ENCODE measurements around the gene LRMDA.
"Not testable (repeated sequence)": the region's sequence is repeated elsewhere in the genome, so short reads cannot be mapped to it uniquely, and the experiment has no call there.

The LRMDA gene

DNA sequence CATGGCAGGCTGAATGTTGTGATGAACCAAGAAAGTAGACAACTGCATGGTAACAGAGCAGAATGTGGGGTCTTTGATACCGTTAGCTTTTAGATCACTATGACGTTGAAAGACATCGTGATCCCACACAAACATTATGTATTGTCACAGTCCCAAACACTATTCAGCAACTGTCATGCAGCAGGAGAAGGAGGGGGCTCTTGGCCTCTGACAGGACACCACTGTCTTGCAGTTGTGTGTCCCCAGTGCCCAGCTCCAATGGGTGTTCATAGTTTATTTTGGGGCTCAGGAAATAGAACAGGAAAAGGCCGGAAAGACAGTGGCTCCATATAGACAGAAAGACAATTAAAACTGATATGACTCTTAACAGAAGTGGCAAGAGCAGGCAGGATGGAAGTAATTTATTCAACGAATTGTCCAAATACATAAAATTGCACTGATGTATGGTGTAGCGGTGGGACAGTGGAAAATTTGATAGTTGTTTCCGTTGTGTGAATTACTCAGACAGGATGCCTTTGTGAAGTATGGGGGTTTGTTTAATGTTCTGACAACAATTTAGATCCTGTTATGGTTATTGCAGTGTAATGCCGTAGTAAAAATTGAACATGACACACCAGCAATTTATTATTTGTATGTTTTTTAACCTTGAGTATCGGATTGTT lies 292.0 kb downstream of the LRMDA start:
- no peak for DNase-seq

GRCh38 chr10:75724047-75724446 lies 292.6 kb downstream of the LRMDA start:
- DNase-seq, result no peak

DNA sequence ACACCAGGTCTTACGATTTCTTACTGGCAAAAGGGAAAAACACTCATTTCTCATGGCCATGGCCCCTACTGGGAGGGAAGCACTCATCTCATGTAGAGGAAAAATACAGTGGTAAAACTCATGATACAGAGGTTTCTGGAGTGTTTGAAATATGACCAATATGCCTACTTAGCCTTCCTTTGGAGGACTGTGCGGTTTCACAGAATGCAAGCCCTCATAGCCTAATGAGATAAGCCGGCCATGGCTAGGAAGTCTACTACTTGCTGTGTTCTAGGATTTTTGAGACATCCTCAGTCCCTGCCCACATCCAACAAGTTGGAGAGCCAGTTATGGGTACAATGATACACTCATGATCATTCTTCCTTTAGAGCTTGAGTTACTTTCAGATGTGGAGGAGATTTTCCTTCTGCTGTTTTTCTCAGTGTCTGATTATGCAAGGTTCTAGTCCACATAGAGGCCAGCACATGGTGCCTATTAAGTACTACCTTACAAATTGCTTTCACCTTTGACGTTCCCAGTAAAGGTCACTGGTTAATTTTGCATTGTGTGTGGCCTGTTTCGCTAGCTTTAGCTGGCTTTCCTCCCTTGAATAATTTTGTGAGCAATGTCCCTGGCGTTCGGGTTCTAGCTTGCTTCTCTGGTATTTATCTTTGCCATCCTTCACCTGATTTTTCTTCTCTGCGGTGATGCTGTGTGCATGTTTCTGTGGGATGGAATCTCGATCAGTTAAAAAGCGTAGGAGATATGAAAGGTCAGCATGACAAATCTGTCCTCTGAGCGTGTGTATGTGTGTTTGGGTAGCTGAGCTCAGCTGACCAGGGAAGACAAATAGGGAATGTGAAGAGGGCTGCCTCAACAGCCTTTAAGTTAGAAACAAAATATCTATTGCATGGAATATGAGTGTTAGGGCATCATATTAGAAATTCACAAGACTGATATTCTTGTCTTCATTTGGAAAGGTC lies 295.4 kb downstream of the LRMDA start:
- no peak for DNase-seq

DNA sequence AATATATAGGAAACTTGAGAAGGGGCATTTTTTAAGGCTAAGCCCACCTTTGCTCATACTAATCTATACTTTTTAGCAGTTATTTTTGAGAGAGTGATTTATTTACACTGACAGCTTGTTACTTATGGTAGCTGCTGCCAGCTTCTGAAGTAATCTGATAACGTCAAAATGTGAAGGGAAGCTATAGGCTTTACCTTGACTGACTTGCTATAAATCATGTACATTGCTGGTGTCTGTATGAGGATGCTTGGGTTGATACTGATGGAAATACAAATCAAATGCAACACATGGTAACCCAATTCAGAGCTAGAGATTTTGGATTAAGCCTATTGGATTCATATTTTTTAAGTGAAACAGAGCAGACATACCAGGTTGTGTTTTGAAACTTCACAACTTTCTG lies 299.4 kb downstream of the LRMDA start:
- no peak for DNase-seq

DNA sequence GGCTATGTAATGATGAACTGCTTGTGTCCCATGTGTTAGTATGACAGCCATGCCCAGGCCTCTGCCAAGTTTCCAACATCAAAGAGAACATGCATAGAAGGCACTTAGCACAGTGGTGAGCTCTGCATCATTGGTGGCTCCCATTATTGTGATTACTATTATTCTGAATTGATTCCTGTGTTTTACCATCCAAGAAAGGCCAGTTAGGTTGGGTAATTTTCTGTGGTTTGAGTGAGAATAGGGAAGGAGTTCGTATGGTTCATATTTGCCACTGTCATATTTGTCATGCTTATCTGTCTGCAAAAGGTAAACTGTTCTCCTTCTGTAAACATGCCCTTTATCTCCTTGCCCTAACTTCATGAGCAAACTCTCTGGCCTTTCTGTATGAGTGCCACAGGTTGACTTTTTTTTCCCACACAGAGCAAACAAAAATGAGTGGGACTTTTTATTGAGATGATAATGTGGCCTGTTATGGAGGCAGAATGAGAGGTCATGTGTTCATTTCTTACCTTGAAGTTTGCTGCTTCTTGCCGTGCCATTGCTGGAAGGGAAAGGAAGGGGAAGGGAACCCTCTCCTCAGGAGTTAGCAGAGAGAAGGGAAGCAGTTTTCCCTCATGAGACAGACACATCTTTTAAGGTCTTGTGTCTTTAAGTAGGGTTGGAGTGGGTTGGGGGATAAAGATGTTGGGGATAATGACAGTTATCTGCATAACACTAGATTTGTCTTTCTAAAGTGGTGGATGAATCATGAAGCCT lies 301.9 kb downstream of the LRMDA start:
- DNase-seq, result no peak

DNA sequence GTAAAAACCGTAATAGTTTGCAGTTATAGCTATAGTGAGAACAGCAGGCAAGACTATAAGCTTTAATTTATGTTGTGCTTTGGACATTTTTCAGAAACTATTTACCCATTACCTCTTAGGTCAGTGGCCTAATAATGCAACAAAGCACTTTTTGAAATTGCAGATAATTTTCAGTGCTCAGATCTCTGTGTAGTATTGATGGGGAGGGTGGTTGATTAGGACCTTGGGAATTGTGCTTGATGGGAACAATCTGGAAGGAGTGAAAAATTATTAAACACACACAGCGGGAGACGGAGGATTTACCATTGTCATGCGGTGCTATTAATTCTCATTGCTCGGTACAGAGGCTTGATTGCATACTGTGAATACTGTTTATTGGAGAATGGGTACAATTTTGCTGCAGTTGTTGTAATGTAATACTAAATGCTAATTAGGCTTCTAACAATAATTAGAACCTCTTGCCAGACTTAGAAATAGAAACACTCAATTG lies 304.8 kb downstream of the LRMDA start:
- DNase-seq, result no peak

DNA sequence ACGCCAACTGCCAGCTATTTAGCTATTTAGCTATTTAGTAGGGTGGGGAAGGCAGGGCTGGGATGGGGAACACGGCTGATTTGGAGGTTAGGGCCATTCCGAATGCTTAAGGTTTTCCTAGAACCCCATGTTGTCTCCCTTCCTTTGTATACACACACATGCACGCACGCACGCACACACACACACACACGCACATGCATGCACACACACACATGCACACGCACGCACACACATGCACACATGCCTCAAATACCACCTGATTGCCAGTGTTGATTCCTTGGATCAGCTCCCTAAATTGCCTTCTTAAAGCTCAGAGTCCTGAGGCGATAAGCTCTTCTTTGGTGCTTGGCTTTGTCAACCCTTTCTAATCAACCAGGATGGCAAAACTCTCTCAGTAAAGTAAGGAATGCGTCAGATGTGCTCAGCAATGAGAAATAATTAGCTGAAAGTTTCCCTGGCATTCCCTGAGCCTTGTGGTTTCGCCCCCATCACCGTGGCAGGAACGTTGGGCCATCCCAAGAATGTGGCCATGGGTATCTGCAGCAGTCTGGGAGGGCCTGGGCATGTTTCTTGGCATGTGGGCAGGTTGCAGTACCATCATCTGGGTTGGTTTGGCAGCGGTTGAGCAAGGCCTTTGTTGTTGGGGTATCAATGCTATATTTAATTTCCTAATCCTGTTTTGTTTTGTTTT lies 305.6 kb downstream of the LRMDA start:
- DNase-seq, result no peak

GRCh38 chr10:75737580-75737949 lies 306.1 kb downstream of the LRMDA start:
- DNase-seq, result no peak

DNA sequence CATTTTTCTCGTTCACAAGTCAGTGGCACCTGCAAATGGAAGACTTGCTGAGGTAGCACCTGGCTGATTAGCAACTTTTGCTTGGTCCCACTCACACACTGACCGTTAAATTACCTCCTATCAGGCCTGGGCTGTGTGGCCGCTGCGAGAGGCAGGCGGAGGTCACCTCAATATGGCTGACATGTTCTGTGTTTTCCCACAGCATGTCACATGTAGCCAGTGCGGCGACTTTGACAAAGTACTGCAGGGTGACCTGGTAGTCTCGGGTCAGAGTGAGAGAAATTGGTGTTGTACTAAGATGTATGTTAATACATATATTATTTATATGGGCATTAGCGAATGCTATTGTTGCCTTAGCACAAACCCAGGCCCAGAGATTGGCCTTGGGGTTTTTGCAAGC lies 307.5 kb downstream of the LRMDA start:
- no peak for DNase-seq

- DNase-seq, result no peak
Measured at GRCh38 chr10:75739414-75740143, 308.2 kb downstream of the LRMDA start.

- DNase-seq, result no peak
Measured at GRCh38 chr10:75740541-75740940, 309.1 kb downstream of the LRMDA start.

- no peak for DNase-seq
Measured at GRCh38 chr10:75742355-75742754, 310.9 kb downstream of the LRMDA start.

- no peak for DNase-seq
Measured at GRCh38 chr10:75743291-75743778, 311.9 kb downstream of the LRMDA start.

GRCh38 chr10:75744261-75744660 lies 312.8 kb downstream of the LRMDA start:
- DNase-seq, result peak; percentile 56

DNA sequence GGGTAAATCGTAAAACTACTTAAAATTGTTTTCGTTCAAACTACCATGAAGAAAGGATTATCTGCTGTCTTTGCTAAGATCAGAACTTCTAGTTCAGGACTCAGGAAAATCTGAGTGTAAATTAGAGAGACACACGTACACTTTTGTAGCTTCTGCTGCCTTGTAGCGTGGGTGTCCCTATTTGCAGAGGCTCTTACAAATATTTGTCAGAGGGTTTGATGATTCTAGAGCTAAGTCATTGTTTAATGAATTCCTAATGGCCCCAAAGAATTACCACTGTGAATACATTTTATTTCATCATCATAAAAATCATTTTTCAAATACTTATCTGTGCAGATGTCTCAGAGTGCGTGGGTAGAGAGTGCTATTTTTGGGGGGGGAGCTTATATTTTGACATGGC lies 314.9 kb downstream of the LRMDA start:
- DNase-seq, result peak; percentile 10

DNA sequence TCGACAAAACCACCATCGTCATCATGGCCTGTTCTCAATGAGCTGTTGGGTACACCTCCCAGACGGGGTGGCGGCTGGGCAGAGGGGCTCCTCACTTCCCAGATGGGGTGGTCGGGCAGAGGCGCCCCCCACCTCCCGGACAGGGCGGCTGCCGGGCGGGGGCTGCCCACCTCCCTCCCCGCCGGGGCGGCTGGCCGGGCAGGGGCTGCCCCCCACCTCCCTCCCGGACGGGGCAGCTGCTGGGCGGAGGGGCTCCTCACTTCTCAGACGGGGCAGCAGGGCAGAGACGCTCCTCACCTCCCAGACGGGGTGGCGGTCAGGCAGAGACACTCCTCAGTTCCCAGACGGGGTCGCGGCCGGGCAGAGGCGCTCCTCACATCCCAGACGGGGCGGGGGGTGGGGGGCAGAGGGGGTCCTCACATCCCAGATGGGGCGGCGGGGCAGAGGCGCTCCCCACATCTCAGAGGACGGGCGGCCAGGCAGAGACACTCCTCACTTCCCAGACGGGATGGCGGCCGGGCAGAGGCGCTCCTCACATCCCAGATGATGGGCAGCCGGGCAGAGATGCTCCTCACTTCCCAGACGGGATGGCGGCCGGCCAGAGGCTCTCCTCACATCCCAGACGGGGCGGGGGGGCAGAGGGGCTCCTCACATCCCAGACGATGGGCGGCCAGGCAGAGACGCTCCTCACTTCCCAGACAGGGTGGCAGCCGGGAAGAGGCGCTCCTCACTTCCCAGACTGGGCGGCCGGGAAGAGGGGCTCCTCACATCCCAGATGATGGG lies 318.9 kb downstream of the LRMDA start:
- DNase-seq, result not testable (repeated sequence)

GRCh38 chr10:75751232-75751631 lies 319.8 kb downstream of the LRMDA start:
- DNase-seq, result no peak

- DNase-seq, result no peak
Measured at GRCh38 chr10:75753621-75754020, 322.2 kb downstream of the LRMDA start.

DNA sequence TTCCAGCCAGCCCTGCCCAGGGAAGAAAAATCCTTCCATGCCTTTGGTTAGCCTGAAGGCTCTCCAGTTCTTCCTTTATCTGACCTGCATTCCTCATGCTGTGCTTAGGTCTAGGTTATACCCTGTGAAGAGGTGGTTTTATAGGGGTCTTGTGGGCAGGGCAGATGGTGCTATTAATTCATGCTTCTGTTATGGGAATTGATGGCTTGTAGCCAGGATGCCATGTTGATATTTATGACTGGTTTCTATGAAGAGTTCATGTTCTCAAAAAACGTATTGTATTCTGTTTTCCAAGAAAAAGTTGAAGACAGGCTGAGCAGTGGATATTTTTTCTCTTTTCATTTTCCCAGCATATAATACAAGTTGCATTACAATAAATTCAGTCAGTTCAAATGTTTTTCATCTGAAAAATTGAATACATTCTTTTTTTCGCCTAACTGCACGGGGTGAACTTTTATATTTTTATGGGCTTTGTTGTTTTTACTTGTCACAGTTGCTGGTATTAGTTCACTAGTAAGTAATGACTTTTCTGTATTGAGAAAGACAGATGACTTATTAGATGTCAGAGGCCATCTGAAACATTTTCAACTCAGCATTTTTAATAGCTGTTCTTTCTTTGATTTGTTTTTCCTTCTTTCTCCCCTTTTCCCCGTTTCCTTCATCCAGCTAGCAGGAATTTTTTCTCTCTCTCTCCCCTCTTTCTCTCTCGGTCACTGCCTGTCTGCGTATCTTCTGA lies 322.8 kb downstream of the LRMDA start:
- peak; percentile 11 for DNase-seq

GRCh38 chr10:75755528-75755927 lies 324.1 kb downstream of the LRMDA start:
- DNase-seq, result no peak
